DMS79 (cell line): Measurements from ENCODE around the gene MEF2C.
"Not testable (repeated sequence)": the region's sequence is repeated elsewhere in the genome, so short reads cannot be mapped to it uniquely, and the experiment has no call there.

Source experiments
- DNase-seq: peaks from one replicate; lab custom pipeline; 2025; lab: John Stamatoyannopoulos, UW

The MEF2C gene

DNA sequence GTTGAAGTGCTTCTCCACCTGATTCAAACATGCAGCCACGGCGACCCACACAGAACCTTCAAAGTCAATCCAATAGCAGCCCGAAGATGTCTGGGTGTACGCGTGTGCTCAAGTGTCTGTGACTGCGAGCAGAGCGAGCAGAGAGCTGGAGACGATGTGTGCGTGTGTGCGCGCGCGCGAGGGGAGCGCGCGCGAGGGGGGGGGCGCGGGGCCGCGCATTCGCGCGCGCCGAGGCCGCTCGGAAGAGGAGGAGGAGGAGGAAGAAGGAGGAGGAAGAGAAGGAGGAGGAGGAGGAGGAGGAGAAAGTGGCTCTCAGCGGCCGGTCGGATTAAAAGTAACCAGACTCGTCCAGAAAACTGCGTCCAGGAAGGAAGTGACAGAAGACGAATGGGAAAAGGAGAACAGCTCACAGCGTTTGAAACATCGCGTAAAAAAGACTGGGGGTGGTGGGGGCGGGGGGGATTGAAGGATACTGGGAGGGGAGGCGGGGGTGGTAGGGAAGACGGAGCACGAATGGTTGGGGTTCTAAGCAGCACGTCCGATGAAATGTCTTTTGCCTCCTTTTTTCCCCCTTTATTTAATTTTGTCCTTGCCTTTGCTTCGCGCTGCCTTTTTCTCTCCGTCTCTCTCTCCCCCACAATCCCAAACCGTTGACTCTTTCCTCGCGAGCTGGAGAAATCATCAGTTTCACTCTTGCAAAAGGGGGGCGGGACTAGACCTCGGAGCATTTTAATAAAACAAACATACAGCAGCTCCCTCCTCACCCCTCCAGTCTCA is at the start of gene MEF2C:
TSS of gene MEF2C (minus strand) at position 126 of the 777 bp plus-strand sequence. CDS start 59,396 bp downstream, outside the sequence.
- no peak for DNase-seq

DNA sequence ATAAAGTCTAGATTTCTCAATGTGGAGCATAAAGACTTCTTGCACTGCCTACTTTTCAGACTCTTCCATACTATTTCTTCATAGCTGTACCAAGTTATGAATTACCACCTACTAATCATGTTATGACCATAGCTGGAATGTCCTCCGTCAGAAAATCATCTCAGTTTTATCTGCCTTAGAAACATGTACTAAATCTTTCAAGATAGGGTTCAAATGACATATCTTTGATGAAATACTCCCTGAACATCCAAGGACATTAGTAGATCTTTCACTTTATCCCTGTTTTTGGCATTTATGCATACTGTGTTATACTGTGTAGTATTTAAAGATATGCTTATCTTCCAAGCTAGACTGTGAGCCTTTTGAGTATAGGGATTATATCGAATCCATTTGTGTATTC is 49.6 kb upstream of the MEF2C start:
- no peak for DNase-seq

DNA sequence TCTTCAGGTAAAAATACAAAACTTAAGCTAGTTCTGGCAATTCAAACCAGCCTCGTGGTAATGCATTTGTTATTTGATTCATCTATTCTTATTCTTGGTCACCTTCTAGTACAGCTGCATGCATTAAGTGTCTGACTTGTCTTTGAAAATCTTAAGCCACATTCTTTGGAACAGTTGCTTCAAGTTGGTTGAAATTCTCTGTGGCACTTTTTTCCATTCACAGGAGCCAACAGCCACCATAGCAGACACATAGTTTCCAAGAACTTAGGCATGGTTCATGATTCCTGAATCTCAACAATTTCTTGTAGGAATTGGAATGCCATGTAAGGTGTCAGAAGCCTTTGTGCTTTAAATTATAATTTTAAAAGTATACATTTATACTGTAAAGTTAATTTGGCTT is 47.4 kb upstream of the MEF2C start:
- no peak for DNase-seq

DNA sequence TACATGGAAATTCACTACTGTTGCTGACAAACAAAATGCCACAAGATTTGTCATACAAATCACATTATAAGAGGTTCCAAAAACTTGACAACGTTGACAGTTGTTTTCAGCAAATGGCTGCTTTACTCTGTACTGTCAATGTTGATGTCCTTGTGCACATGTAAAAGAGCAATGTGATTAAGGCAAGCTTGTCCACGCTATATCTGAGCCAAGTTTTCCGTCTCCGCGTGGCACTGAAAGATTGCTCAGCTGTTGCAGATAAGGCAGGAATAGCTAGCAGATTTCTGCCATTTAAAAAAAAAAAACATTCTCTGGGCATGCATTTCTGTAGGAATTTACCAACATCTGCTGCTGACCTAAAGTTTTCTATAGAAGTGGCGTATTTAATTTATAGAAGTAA is 46.4 kb upstream of the MEF2C start:
- DNase-seq, result no peak

DNA sequence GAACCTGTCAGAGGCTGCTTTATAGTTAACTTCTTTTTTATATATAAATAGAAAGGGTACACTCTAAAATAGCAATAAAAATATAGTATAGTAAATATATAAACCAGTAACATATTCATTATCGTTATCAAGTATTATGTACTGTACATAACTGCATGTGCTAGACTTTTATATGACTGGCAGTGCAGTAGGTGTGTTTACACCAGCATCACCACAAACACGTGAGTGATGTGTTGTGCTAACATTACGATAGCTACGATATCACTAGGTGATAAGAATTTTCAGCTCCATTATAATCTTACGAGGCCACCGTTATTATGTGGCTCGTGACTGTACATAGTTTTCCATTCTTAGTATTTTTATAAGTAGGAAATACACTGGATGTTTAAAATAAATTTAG is 43.8 kb upstream of the MEF2C start:
- no peak for DNase-seq

DNA sequence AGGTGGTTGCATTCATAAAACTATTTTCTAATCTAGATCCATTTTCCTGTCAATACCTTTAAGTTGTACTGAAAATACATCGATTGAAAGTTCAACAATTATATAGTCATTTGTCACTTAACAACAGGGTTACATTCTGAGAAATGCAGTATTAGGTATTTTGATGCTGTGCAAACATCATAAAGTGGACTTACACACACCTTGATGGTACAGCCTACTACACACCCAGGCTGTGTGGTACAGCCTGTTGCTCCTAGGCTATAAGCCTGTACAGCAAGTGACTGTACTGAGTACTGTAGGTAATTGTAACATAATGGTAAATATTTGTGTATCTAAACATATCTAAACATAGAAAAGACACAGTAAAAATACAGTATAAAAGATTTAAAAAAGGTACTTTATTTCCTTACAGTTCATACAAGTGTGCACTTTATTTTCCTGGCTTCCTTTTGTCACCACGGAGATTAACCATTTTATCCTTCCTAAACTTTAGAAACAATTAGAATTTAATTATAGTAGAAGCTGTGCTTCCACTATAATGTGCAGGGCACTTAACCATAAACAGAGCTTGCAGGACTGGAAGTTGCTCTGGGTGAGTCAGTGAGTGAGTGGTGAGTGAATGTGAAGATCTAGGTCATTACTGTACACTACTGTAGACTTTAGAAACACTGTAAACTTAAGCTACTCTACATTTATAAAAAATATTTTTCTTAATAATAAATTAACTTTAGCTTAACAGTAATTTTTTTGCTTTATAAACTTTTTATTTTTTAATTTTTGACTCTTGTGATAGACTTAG is 42.9 kb upstream of the MEF2C start:
- DNase-seq, result no peak

DNA sequence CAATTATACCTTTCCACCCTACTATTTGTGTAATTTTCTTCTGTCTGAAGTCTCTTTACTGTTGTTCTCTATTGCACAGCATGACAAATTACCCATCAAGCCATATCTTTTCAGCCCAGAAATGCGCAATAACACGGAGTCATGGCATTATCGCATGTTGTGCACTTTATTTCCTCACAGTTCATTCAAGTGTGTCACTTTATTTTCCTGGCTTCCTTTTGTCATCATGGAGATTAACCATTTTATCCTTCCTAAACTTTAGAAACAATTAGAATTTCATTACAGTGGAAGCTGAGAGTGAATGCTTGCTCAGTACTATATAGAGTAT is 41.3 kb upstream of the MEF2C start:
- DNase-seq, result no peak

DNA sequence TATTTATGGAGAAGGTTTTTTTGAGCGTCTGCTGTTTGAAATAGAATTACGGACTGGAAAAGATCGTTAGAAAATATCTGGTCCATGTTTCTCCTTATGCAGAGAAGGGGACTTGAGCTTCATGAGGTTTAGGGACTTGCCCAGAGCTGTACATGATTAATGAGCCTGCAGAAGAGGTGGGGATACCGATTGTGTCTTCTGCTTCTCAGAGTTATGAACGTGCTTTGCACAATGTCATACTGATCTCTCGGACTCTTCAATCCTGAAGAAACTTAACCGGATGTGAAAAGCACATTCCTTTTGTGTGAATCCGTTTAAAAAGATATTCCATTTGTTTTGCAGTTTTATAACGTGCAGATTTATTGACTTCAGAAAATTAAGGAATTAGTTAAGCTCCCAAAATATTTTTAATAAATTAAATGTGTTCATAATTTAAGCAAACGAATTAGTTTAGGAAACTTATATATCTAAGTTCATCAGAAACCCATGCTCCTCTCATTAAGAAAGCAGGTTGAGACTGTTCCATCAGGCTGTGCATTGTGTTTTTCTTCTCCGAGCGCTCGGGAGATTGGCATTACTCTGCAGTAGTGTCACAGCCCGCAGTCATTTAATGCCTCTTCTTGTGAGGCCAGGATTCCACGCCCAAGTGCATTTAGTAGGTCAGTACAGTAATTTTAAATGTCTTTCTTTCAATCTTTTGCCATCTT is 40.8 kb upstream of the MEF2C start:
- DNase-seq, result no peak

DNA sequence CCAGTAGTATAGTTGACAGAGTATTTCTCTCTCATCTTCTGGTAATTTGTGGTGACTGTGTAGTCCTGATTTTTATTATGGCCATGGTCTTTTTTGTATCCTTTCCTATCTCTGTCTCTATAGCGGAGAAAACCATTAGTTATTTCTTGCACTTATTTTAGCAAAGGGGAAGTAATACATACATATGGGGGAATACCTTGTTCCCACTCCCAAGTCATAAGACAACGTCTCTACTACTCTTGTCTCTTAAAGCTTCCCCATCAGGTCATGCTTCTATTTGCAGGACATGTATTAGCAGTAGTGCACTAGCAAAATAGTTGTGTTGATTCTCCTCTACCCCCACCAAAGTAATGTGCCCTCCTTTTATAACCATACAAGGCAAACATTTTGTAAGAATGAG is 29.8 kb upstream of the MEF2C start:
- DNase-seq, result not testable (repeated sequence)

DNA sequence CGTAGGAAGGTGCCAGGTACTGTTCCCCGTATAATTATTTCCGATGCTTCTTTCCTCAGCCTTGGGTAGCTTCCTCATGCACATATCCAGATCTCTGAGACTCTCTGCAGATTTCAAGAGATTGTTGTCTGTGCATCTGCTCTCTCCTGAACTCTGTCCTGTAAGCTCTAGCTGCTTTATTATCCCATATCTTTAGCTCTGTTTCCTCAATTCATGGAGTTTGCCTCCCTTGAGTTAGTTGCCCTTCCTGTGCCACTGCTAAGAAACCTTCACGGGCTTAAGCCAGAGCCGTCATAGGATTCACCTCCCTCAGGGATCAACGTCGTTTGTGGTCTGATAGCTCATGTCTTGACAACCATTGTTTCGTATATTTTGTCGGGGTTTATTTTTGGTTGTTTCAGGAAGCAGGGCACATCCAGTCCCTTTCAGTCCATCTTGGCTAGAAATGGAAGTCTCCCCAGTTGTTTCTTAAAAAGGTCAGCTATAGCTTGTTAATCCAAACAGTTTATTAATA is 28.1 kb upstream of the MEF2C start:
- not testable (repeated sequence) for DNase-seq

DNA sequence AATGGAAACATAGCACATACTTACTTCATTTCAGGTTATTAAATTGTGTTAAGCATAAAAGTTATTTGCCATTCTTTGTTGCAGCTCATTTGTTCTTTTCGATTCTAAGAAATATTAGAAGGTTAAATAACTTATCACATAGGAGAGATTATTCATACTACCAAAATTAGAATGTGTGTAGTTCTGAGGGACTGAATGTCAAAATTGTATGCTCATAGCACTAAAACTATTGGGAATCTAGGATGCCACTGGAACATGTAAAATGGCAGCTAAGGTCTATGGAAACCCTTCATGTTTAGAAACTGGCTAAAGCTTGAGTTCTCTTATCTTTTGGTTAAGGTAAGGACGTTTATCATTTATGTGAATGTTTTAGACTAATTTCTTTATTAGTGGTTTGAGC is 21.5 kb upstream of the MEF2C start:
- not testable (repeated sequence) for DNase-seq

DNA sequence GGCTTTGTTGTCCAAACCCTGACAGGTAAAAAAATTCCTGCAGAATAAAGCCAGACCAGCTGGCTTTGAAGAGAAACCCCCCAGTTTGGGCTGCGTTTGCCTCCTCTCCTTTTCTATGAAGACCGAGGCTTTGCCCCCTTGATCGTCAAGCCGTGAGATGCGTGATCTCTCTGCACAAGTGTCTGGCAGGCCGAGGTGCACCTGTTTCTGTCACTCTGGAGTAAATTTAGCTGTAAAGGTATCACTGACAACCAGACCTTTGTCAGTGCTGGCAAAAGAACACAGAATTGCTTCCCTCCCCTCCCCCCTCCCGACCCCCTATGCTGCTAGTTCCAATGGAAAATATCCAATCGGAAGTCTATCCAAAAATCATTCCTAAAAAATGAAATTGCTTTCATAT is 21.0 kb upstream of the MEF2C start:
- not testable (repeated sequence) for DNase-seq

DNA sequence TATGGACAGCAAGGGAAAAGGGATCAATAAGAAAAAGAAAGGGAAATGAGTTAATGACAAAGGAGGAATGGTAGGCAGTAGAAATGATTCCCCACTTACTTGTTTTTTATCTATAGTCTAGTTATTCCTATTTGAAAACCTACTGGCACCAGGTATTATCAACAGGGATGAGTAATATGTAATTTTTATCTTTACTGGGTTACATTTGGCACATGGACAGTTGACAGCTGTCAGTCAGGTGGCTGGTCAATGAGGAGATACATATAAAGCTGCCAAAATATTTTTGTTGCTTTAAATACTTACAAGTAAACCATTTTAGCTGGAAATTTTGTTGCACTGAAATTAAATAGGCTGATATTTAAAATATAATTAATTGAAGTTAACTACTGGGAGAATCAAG is 18.1 kb upstream of the MEF2C start:
- DNase-seq, result not testable (repeated sequence)

DNA sequence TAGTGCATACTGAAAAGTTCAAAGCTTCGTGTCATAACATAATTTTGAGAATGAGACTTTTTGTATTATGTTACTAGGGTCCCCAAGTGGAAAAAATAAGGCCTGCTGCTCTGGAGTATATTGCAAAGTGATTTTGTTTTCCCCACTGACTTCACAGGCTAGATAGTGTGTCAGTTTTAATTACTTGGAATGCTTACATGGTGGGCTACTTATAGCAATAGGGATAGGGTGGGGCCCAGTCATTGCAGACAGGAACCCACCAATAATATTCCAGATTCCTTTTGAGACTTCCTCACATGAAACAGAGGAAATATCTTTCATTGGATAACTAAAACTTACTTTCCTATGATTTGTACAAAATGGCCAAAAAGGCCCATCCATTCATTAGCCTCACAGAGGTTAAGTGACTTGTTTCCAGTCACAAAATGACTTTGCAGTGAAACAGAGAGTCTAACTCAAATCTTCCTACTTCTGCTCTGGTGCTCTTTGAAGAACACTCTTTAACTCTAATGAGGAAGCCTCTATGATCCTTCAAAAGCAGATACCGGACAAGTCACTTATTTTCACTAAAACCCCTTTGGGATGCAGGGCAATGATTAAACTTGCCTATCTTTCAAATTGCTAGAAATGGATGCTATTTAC is 16.2 kb upstream of the MEF2C start:
- no peak for DNase-seq

DNA sequence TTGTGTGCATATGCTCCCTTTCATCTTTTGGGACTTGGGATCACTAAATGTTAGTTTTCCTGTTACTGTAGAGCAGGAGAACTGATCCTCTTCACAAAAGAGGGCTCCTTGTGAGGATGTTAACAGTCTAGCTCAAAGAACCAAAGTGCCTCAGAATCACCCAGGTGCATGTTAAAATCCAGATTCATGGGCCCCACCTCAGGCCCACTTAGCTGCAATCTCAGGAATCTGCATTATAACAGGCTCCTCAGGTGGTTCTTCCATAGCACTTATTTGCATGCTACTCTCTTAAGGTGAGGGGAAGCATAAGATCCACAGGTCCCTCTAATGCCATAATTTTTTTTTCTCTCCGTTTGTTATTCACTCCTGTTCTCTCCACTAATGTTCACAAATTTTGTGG is 14.8 kb upstream of the MEF2C start:
- no peak for DNase-seq

DNA sequence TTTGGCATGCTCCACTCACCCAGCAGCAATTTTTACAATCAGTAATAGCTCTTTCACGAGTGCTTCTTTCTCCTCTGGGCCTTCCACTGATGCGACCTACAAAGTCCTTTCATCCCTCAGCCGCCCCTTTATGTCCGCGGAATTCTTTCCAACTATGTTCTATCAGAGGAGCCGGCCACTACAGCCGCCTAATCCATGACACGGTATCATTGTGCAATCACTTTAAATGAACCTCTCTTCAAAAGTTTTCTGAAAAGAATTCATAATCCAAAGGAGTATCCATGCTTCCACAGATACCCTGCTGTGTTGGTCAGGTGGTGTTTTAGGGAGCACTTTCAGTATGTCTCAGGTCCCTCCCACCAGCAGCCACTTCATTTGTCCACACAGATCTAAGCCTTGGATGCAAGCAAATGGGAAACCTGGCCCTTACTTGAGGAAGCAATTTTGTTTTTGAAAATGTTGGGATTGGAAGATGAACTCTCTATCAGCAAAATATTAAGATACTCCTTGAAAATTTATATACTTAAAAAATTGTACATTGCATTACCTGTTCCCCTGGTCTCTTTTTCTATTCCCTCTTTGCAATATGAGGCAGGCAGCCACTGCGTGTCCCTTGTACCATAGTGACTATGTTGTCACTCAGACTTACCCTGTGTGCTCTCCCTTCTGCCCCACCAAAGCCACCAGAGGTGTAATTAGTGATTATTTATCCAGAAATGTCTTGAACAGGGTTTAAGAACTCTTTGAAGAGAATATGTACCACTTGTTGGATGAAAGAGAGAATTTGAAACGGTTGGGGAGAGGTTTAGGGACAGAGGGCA is 12.9 kb upstream of the MEF2C start:
- no peak for DNase-seq

DNA sequence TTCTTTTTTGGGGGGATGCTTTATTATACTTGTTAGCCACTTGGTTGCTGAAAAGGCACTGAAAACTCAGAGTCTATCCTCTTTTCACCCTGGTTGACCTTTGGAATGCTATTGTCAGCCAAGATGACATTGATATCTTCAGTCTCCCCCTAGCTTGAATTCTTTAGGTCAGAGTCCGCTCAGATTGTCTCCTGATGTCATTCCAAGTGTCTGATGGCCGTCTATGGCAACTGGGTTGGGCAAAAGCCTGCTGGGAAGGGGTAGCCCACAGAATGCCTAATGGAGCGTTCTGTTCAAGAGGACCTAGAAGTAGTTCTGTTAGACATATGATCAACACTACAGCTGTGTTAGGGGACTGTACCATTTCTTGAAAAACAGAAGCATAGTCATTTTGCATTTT is 9.7 kb upstream of the MEF2C start:
- DNase-seq, result no peak

DNA sequence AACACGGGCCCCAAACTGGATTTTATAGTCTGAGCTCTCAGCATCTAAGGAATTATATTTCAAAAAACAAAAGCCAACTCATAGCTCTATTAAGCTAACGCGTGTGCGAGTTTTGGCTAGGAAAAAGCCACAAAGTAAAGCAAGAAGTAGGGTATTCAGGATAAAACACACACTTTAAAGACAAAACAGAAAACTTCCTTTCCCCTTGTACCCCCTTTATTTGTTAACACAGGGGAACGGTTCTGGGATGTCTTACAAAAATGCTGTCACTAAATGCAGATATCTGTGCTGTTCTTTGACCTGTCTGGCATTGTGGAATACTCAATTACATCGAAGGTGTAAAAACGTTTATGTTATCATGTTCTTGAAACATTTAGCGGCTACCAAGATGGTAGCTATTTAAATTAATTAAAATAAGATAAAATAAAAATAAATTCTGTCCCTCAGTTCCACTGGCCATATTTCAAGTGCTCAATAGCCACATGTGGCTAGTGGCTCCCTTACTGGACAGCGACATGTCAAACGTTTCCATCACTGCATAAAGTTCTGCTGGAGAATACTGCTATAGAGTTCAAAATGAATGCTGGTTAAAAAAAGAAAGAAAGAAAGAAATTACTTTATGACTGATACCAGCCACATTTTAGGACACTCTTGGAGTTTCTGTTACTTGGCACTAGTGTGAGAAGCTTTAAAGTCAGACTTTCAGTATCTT is 7.2 kb upstream of the MEF2C start:
- DNase-seq, result no peak

DNA sequence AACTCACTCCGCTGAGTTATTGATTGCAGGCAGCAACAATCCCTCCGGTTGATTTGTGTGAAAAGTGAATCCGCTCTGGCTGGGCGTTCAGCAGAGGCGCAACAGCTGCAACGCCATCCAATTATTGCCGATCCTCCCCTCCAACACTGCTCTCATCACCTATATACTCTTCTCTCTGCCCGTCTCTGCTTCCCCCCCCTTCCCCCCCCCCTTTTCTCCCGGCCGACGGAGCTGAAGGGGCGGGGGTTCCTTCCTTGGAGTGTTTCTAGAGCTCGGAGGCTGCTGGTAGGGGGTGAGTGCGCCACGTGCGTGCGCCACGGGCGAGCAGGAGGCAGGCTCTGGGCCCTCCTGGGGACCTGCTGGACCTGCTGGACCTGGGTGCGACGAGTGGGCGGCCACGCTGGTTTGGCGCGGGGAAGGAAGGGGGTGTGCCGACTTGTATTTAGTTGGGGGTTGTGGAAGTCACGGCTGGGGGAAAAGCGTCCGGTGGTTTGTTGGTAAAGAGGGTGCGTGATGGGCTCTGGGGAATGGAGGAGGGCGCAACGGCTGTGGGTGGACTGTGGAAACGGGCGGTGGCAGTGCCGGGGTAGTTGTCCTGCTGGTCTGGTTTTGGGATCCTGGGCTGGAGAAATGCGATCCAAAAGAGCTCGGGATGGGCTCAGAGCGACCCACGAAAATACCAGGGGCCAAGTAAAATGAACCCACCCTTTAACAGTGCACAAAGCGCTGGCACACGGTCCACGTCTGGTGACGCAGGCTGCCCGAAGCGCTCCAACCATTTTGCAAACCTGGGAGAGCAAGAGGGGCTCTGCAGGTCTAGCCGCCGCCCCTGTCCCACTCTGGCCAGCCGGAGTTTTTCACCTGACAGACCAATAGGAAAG is 6.4 kb upstream of the MEF2C start:
- DNase-seq, result no peak

DNA sequence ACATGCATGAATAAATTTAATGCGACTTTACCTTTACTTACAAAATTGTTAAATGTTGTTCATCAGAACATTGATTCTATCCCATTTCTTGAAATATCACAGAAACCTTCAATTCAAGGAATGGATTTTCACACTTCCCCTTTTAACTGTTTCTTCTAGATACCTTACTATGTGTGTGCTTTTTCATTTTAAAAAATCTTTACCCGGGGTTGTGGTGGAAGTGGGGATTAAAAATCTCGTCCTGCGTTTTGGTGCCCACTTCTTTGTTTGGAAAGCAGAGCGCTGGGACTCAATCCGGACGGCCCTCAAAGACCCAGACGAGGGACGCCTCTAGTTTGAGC is 5.8 kb upstream of the MEF2C start:
- no peak for DNase-seq
